Natural killer cell treated with Interleukin-12 subunit alpha and Interleukin-12 subunit beta and Interleukin-15 and Interleukin-18, amount 100 ng/mL, for 72 hours (primary cell): Measurements from ENCODE around the gene TXK. TPM values are rescaled to one million over a fixed set of nuclear protein-coding genes. Genes with fewer than 3 reads are reported as not detected.

Experiments
- ATAC-seq, 2 donors: fragments of 150-1000 bp; cut with Tn5 transposase in 1 of 2; sonication (Bioruptor Pico), chemical (Tn5 transposase) in 1 of 2; 2 replicates each; pipeline ENCODE4 v1.10.0; 2021
- DNase-seq: peaks from one replicate; pipeline ENCODE4 v3.0.0; 2022; ENCODE audit warnings: low spot score
- H3K27ac Mint-ChIP-seq, 2 donors: 1 replicate in 1 of 2; 2 replicates in 1 of 2; pipeline ENCODE4 v1.8.0; 2022; ENCODE audit warnings: mixed read lengths in 2 of 2, mild to moderate bottlenecking in 1 of 2, moderate library complexity in 1 of 2
- H3K27me3 Mint-ChIP-seq, 2 donors: 1 replicate in 1 of 2; 2 replicates in 1 of 2; pipeline ENCODE4 v1.8.0; 2022; ENCODE audit warnings: mixed read lengths in 2 of 2
- H3K36me3 Mint-ChIP-seq: one replicate; pipeline ENCODE4 v1.8.0; 2022; ENCODE audit warnings: mixed read lengths
- H3K4me1 Mint-ChIP-seq, 2 donors: 1 replicate in 1 of 2; 2 replicates in 1 of 2; pipeline ENCODE4 v1.8.0; 2022; ENCODE audit warnings: low read depth in 2 of 2, mixed read lengths in 2 of 2, mild to moderate bottlenecking in 1 of 2
- H3K4me3 Mint-ChIP-seq: one replicate; pipeline ENCODE4 v1.8.0; 2022; ENCODE audit warnings: mixed read lengths
- H3K9me3 Mint-ChIP-seq: 2 replicates; pipeline ENCODE4 v1.8.0; 2022; ENCODE audit warnings: mixed read lengths
- total RNA-seq, 2 donors: library from RNA; stranded (reverse); gene quantifications; one replicate each; pipeline ENCODE4 v1.2.3, GENCODE V29; 2022

Gene TXK
- total RNA-seq, 2 donors from 2014 or later, result 26.1 to 60.2 TPM

- ATAC-seq (no peak), DNase-seq (no peak)
- H3K27ac Mint-ChIP-seq, result peak overlapping the region; percentile 49 to 67
- H3K4me1 Mint-ChIP-seq, result peaks cover 27 to 50% of the 10 kb centered on the region in 2 donors
- H3K36me3 Mint-ChIP-seq, result peaks cover 13% of the 10 kb centered on the region
- H3K27me3 Mint-ChIP-seq, result no peaks in the 10 kb centered on the region
- no peak overlapping the region for H3K4me3 Mint-ChIP-seq
- no peaks in the 10 kb centered on the region for H3K9me3 Mint-ChIP-seq
Measured at GRCh38 chr4:48078862-48079655, 55.0 kb downstream of the TXK start.

GRCh38 chr4:48078425-48078824 is 55.6 kb downstream of the TXK start:
- Mint-ChIP-seq H3K36me3 (peaks cover 13% of the 10 kb centered on the region), H3K4me3 (no peak overlapping the region), H3K27ac (peak overlapping the region in 1 of 2 donors; percentile 2), H3K4me1 (peaks cover 27 to 52% of the 10 kb centered on the region in 2 donors), H3K9me3 (no peaks in the 10 kb centered on the region), H3K27me3 (no peaks in the 10 kb centered on the region)
- ATAC-seq (no peak), DNase-seq (no peak)

GRCh38 chr4:48074657-48075056 is 59.4 kb downstream of the TXK start:
- no peaks in the 10 kb centered on the region for H3K27me3 Mint-ChIP-seq
- H3K4me3 Mint-ChIP-seq, result no peak overlapping the region
- no peak overlapping the region for H3K27ac Mint-ChIP-seq
- DNase-seq (no peak), ATAC-seq (no peak)
- peaks cover 14 to 33% of the 10 kb centered on the region in 2 donors for H3K4me1 Mint-ChIP-seq
- H3K36me3 Mint-ChIP-seq, result peaks cover 4% of the 10 kb centered on the region
- H3K9me3 Mint-ChIP-seq, result no peaks in the 10 kb centered on the region

- no peak for ATAC-seq
Measured at GRCh38 chr4:48073567-48074103, 60.4 kb downstream of the TXK start.

GRCh38 chr4:48071191-48071590 is 62.9 kb downstream of the TXK start:
- Mint-ChIP-seq H3K4me3 (no peak overlapping the region), H3K4me1 (peaks cover 5 to 14% of the 10 kb centered on the region in 2 donors), H3K27ac (peak overlapping the region in 1 of 2 donors; percentile 37), H3K36me3 (peaks cover 5% of the 10 kb centered on the region), H3K27me3 (no peaks in the 10 kb centered on the region), H3K9me3 (no peaks in the 10 kb centered on the region)
- no peak for DNase-seq
- ATAC-seq, result no peak

More at GRCh38 chr4:48073567-48074103, 60.4 kb downstream of the TXK start:
- Mint-ChIP-seq H3K27ac (peak overlapping the region in 1 of 2 donors; percentile 45), H3K9me3 (no peaks in the 10 kb centered on the region), H3K27me3 (no peaks in the 10 kb centered on the region), H3K36me3 (peaks cover 5% of the 10 kb centered on the region), H3K4me1 (peaks cover 9 to 26% of the 10 kb centered on the region in 2 donors), H3K4me3 (no peak overlapping the region)
- DNase-seq, result no peak

- Mint-ChIP-seq H3K36me3 (peaks cover 5% of the 10 kb centered on the region), H3K4me3 (no peak overlapping the region), H3K9me3 (no peaks in the 10 kb centered on the region), H3K27ac (no peak overlapping the region), H3K4me1 (peaks cover 15 to 22% of the 10 kb centered on the region in 2 donors), H3K27me3 (no peaks in the 10 kb centered on the region)
- DNase-seq, result no peak
- ATAC-seq, result no peak
Measured at GRCh38 chr4:48069026-48069425, 65.0 kb downstream of the TXK start.

- Mint-ChIP-seq H3K4me1 (peaks cover 15 to 18% of the 10 kb centered on the region in 2 donors), H3K9me3 (no peaks in the 10 kb centered on the region), H3K27ac (no peak overlapping the region), H3K27me3 (no peaks in the 10 kb centered on the region), H3K4me3 (no peak overlapping the region), H3K36me3 (peaks cover 5% of the 10 kb centered on the region)
- DNase-seq, result no peak
- no peak for ATAC-seq
Measured at GRCh38 chr4:48068182-48068581, 65.9 kb downstream of the TXK start.

- H3K36me3 Mint-ChIP-seq, result peaks cover 5% of the 10 kb centered on the region
- peaks cover 15 to 22% of the 10 kb centered on the region in 2 donors for H3K4me1 Mint-ChIP-seq
- no peak overlapping the region for H3K27ac Mint-ChIP-seq
- H3K9me3 Mint-ChIP-seq, result no peaks in the 10 kb centered on the region
- DNase-seq, result no peak
- ATAC-seq, result no peak
- H3K27me3 Mint-ChIP-seq, result no peaks in the 10 kb centered on the region
- H3K4me3 Mint-ChIP-seq, result no peak overlapping the region
Measured at GRCh38 chr4:48067536-48067935, 66.5 kb downstream of the TXK start.

- peaks cover 22 to 26% of the 10 kb centered on the region in 2 donors for H3K4me1 Mint-ChIP-seq
Measured at GRCh38 chr4:48065587-48066052, 68.4 kb downstream of the TXK start.

GRCh38 chr4:48064349-48064748 is 69.7 kb downstream of the TXK start:
- peak; percentile 45 to 53 for ATAC-seq
- DNase-seq, result no peak
- H3K4me1 Mint-ChIP-seq, result peaks cover 26 to 37% of the 10 kb centered on the region in 2 donors
- H3K27me3 Mint-ChIP-seq, result no peaks in the 10 kb centered on the region
- peak overlapping the region in 1 of 2 donors; percentile 62 for H3K27ac Mint-ChIP-seq
- H3K9me3 Mint-ChIP-seq, result peaks cover 8% of the 10 kb centered on the region
- peaks cover 17% of the 10 kb centered on the region for H3K36me3 Mint-ChIP-seq
- H3K4me3 Mint-ChIP-seq, result no peak overlapping the region

More at GRCh38 chr4:48065587-48066052, 68.4 kb downstream of the TXK start:
- peak overlapping the region in 1 of 2 donors; percentile 79 for H3K27ac Mint-ChIP-seq
- DNase-seq (no peak), ATAC-seq (peak; percentile 76 to 88)
- no peaks in the 10 kb centered on the region for H3K27me3 Mint-ChIP-seq
- peaks cover 17% of the 10 kb centered on the region for H3K36me3 Mint-ChIP-seq
- peaks cover 4% of the 10 kb centered on the region for H3K9me3 Mint-ChIP-seq
- no peak overlapping the region for H3K4me3 Mint-ChIP-seq

- peaks cover 8% of the 10 kb centered on the region for H3K9me3 Mint-ChIP-seq
Measured at GRCh38 chr4:48058617-48059530, 75.2 kb downstream of the TXK start.

GRCh38 chr4:48051078-48051477 is 83.0 kb downstream of the TXK start:
- H3K36me3 Mint-ChIP-seq, result peaks cover 4% of the 10 kb centered on the region
- no peak for ATAC-seq
- H3K9me3 Mint-ChIP-seq, result no peaks in the 10 kb centered on the region
- H3K27ac Mint-ChIP-seq, result no peak overlapping the region
- H3K4me3 Mint-ChIP-seq, result no peak overlapping the region
- no peak for DNase-seq
- peaks cover 33 to 47% of the 10 kb centered on the region in 2 donors for H3K27me3 Mint-ChIP-seq
- peaks cover 22 to 24% of the 10 kb centered on the region in 2 donors for H3K4me1 Mint-ChIP-seq

More at GRCh38 chr4:48058617-48059530, 75.2 kb downstream of the TXK start:
- Mint-ChIP-seq H3K4me3 (no peak overlapping the region), H3K36me3 (peaks cover 17% of the 10 kb centered on the region), H3K27ac (no peak overlapping the region), H3K4me1 (peaks cover 15 to 28% of the 10 kb centered on the region in 2 donors), H3K27me3 (peaks cover 0 to 2% of the 10 kb centered on the region in 2 donors)
- no peak for ATAC-seq
- no peak for DNase-seq

GRCh38 chr4:48049483-48049882 is 84.6 kb downstream of the TXK start:
- Mint-ChIP-seq H3K27me3 (peaks cover 34 to 63% of the 10 kb centered on the region in 2 donors), H3K9me3 (no peaks in the 10 kb centered on the region), H3K36me3 (peaks cover 4% of the 10 kb centered on the region), H3K4me3 (no peak overlapping the region), H3K27ac (no peak overlapping the region), H3K4me1 (peaks cover 34 to 35% of the 10 kb centered on the region in 2 donors)
- ATAC-seq (no peak), DNase-seq (no peak)
